Chondrocyte (in vitro differentiated cells): ENCODE measurements around the gene MRPS18C. TPM values are rescaled to one million over a fixed set of nuclear protein-coding genes. Genes with fewer than 3 reads are reported as not detected.

Experiments
- DNase-seq: peaks from one replicate; pipeline ENCODE4 v3.0.0; 2021; ENCODE audit warnings: mixed read lengths, low spot score
- H3K27ac Mint-ChIP-seq: one replicate; pipeline ENCODE4 v1.8.0; 2021; ENCODE audit warnings: mild to moderate bottlenecking, moderate library complexity, mixed read lengths; ENCODE audit not compliant: unreplicated experiment
- H3K27me3 Mint-ChIP-seq: 2 replicates; pipeline ENCODE4 v1.8.0; 2021; ENCODE audit warnings: low read depth, mixed read lengths
- H3K36me3 Mint-ChIP-seq: 2 replicates; pipeline ENCODE4 v1.8.0; 2021; ENCODE audit warnings: low read depth, mixed read lengths
- H3K4me1 Mint-ChIP-seq: 2 replicates; pipeline ENCODE4 v1.8.0; 2021; ENCODE audit warnings: low read depth, mild to moderate bottlenecking, mixed read lengths
- H3K4me3 Mint-ChIP-seq: one replicate; pipeline ENCODE4 v1.8.0; 2021; ENCODE audit warnings: mild to moderate bottlenecking, moderate library complexity, mixed read lengths; ENCODE audit not compliant: unreplicated experiment
- H3K9me3 Mint-ChIP-seq: 2 replicates; pipeline ENCODE4 v1.8.0; 2021; ENCODE audit warnings: low read depth, mixed read lengths
- CTCF ChIP-seq: fragments of 200-600 bp; sonication (generic); IDR thresholded peaks from 2 replicates; pipeline ENCODE4 v1.5.0; 2021; ENCODE audit warnings: antibody characterized with exemption, mild to moderate bottlenecking, moderate library complexity
- long read RNA-seq: library from polyadenylated mRNA; stranded (forward); transcript quantifications from one replicate; pipeline ENCODE4 v2.0.0, GENCODE V29; 2021
- total RNA-seq: library from RNA; stranded (reverse); gene quantifications from 3 replicates; pipeline ENCODE4 v1.2.1, GENCODE V29; 2021

MRPS18C gene
- 28.1 to 47.2 TPM (median 34.5 TPM) in 3 replicates for total RNA-seq
- long read RNA-seq, transcript MRPS18C-201 (6 exons, 1,643 nt): major isoform, 22 of 27 reads
- long read RNA-seq, partial matches to known transcripts: 0 of 27 reads
- long read RNA-seq, other reads (novel, unspliced or antisense): 3 of 27 reads

GRCh38 chr4:83455281-83456183 lies at the start of gene MRPS18C, which contains the start of gene HELQ:
TSS of gene MRPS18C (plus strand) at chr4:83456058. CDS start at chr4:83456078, 20 bp downstream.
TSS of gene HELQ (minus strand) at chr4:83455823. CDS start at chr4:83455693, 130 bp downstream.
- peak within 1 kb of the TSS; percentile 100 for H3K4me3 Mint-ChIP-seq
- peaks cover 14% of the 10 kb centered on the region for H3K36me3 Mint-ChIP-seq
- H3K27ac Mint-ChIP-seq: peak within 1 kb of the TSS; percentile 100
- H3K4me1 Mint-ChIP-seq: peaks cover 20% of the 10 kb centered on the region
- DNase-seq: peak; percentile 97
- no peaks in the 10 kb centered on the region for H3K27me3 Mint-ChIP-seq
- no peaks in the 10 kb centered on the region for H3K9me3 Mint-ChIP-seq
- peak; percentile 73 for TF ChIP-seq CTCF

- no peak for DNase-seq
- Mint-ChIP-seq H3K36me3 (peaks cover 17% of the 10 kb centered on the region), H3K4me1 (no peaks in the 10 kb centered on the region), H3K27ac (no peak overlapping the region), H3K4me3 (no peak overlapping the region), H3K9me3 (no peaks in the 10 kb centered on the region), H3K27me3 (no peaks in the 10 kb centered on the region)
- TF ChIP-seq CTCF: no peak
These were observed 47.0 kb upstream of the MRPS18C start for GRCh38 chr4:83408908-83409307.

GRCh38 chr4:83413676-83414075 lies 42.2 kb upstream of the MRPS18C start:
- TF ChIP-seq CTCF: no peak
- H3K27me3 Mint-ChIP-seq: no peaks in the 10 kb centered on the region
- no peak for DNase-seq
- no peaks in the 10 kb centered on the region for H3K4me1 Mint-ChIP-seq
- peaks cover 20% of the 10 kb centered on the region for H3K36me3 Mint-ChIP-seq
- H3K27ac Mint-ChIP-seq: no peak overlapping the region
- H3K9me3 Mint-ChIP-seq: no peaks in the 10 kb centered on the region
- H3K4me3 Mint-ChIP-seq: no peak overlapping the region

GRCh38 chr4:83417566-83417965 lies 38.3 kb upstream of the MRPS18C start:
- no peak for DNase-seq
- Mint-ChIP-seq H3K27me3 (no peaks in the 10 kb centered on the region), H3K27ac (no peak overlapping the region), H3K36me3 (peaks cover 23% of the 10 kb centered on the region), H3K4me3 (no peak overlapping the region), H3K4me1 (no peaks in the 10 kb centered on the region), H3K9me3 (no peaks in the 10 kb centered on the region)
- TF ChIP-seq CTCF: no peak

GRCh38 chr4:83418211-83418610 lies 37.6 kb upstream of the MRPS18C start:
- no peak for DNase-seq
- Mint-ChIP-seq H3K27ac (no peak overlapping the region), H3K9me3 (no peaks in the 10 kb centered on the region), H3K36me3 (peaks cover 20% of the 10 kb centered on the region), H3K4me3 (no peak overlapping the region), H3K4me1 (no peaks in the 10 kb centered on the region), H3K27me3 (no peaks in the 10 kb centered on the region)
- TF ChIP-seq CTCF: no peak
